Measurements from ENCODE around the gene KLHL18. TPM values are rescaled to one million over a fixed set of nuclear protein-coding genes. Genes with fewer than 3 reads are reported as not detected.
"Not testable (repeated sequence)": the region's sequence is repeated elsewhere in the genome, so short reads cannot be mapped to it uniquely, and the experiment has no call there.

KLHL18 gene
- polyA plus RNA-seq, 1 experiment = 17.4 TPM

DNA sequence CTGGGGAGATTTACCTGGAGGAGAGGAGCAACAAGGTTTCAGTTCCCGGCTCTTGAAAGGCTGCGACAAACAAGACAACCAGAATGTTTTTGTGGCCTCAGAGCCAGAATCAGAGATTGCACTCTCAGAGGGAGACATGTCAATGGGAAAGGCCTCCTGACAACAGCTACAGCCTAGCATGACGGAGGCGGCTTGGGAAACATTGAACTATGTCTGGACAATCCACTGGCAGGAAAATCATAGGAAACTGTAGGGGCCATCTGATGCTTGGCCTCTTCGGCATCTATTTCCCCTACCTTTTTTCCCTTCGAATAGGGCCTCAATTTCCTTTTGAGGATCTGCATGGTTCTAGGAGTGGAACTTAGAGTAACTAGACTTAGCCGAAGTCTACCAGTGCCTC, 84.9 kb downstream of the KLHL18 start:
- ChIA-PET POLR2A (no interaction called here), CTCF (no interaction called here)
- no peak overlapping the region for H3K4me3 ChIP-seq (ENCODE audit: low read depth, low read length)
- no peak overlapping the region for H3K27ac ChIP-seq (ENCODE audit: low read depth, low read length)
- H3K9me3 ChIP-seq (ENCODE audit: control insufficient read depth, insufficient read depth, low read length) = no peaks in the 10 kb centered on the region
- DNase-seq (ENCODE audit: low read depth, low spot score) = no peak
- peaks cover 5% of the 10 kb centered on the region for H3K27me3 ChIP-seq (ENCODE audit: control insufficient read depth, insufficient read depth, low read length)
- TF ChIP-seq, protein P1, sequence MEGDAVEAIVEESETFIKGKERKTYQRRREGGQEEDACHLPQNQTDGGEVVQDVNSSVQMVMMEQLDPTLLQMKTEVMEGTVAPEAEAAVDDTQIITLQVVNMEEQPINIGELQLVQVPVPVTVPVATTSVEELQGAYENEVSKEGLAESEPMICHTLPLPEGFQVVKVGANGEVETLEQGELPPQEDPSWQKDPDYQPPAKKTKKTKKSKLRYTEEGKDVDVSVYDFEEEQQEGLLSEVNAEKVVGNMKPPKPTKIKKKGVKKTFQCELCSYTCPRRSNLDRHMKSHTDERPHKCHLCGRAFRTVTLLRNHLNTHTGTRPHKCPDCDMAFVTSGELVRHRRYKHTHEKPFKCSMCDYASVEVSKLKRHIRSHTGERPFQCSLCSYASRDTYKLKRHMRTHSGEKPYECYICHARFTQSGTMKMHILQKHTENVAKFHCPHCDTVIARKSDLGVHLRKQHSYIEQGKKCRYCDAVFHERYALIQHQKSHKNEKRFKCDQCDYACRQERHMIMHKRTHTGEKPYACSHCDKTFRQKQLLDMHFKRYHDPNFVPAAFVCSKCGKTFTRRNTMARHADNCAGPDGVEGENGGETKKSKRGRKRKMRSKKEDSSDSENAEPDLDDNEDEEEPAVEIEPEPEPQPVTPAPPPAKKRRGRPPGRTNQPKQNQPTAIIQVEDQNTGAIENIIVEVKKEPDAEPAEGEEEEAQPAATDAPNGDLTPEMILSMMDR (IDR thresholded peaks at IDR 0.05; ENCODE audit: low read depth, low read length) = no peak

DNA sequence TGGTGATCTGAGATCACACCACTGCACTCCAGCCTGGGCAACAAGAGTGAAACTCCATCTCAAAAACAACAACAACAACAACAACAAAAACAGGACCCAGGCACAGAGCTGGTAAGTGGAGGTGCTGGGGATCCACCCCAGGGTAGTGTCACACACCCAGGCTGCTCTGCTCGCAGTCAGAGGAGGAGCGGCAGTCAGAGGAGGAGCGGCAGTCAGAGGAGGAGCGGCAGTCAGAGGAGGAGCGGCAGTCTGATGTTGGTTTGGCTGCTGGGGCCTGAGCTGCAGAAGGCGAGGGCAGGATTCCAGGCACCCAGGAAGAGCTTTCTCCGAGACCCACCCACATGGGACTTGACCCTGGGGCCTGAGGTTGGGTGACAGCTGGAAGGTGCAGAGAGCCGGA, 87.3 kb downstream of the KLHL18 start:
- not testable (repeated sequence) for H3K27ac ChIP-seq (ENCODE audit: low read depth, low read length); DNase-seq (ENCODE audit: low read depth, low spot score); H3K9me3 ChIP-seq (ENCODE audit: control insufficient read depth, insufficient read depth, low read length); H3K4me3 ChIP-seq (ENCODE audit: low read depth, low read length); H3K27me3 ChIP-seq (ENCODE audit: control insufficient read depth, insufficient read depth, low read length)
- CTCF ChIA-PET = interaction anchor here (1.1 to 1.4 kb wide), 2 partner anchors 9 to 446 kb away, joined by 4 to 5 read pairs; no protein-coding TSS in a partner anchor
- POLR2A ChIA-PET = interaction anchor here (1.7 kb wide), 1 partner anchor 11 kb away, joined by 5 read pairs; the partner anchor contains the start of gene PTPN23

DNA sequence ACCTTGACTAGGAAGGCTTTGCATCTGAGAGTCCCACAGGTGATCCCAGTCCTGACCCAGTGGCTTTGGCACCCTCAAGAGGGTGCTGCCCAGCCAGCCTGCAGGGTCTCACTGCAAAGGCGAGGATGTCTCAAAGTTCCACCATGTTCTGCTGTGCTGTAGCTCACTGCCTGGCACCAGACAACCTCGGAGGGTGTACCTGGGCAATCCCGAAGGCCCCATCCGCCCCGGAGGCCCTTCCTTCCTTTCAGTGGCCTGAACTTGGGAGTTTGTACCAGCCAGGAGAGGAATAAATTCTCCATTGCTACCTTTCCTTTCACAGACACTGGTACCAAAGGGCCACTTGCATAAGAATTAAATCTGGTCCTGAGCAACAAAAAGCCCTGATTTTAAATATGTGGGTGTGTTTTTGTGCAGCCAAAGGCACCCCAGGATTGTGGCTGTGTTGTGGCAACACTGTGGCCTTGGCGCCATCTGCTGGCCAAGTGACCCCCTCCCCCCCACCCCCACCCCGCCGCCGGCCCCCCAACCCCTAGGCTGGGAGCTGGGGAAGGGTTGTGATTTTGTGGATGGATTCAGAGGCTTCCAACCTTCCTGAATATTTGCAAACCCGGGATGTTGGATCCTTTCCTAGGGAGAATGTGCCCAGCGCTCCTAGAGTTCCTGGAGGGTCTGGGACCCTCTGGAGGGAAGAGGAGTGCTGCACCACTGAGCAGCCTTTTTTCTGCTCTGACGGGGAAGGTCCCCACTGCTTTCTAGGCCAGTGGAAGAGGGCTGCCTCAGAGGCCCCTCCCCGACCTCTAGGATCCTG, 88.3 kb downstream of the KLHL18 start:
- Histone ChIP-seq H3K4me3 (ENCODE audit: low read depth, low read length) (no peak overlapping the region), H3K27me3 (ENCODE audit: control insufficient read depth, insufficient read depth, low read length) (peaks cover 5% of the 10 kb centered on the region), H3K9me3 (ENCODE audit: control insufficient read depth, insufficient read depth, low read length) (no peaks in the 10 kb centered on the region), H3K27ac (ENCODE audit: low read depth, low read length) (no peak overlapping the region)
- POLR2A ChIA-PET = interaction anchor here (1.7 kb wide), 1 partner anchor 10 kb away, joined by 5 read pairs; the partner anchor contains the start of gene PTPN23
- TF ChIP-seq, protein P1 (IDR thresholded peaks at IDR 0.05; ENCODE audit: low read depth, low read length) = no peak
- CTCF ChIA-PET = interaction anchor here (0.6 to 1.4 kb wide), 11 partner anchors 10 to 558 kb away, joined by 3 to 8 read pairs (median 4); no protein-coding TSS in a partner anchor
- DNase-seq (ENCODE audit: low read depth, low spot score) = no peak

DNA sequence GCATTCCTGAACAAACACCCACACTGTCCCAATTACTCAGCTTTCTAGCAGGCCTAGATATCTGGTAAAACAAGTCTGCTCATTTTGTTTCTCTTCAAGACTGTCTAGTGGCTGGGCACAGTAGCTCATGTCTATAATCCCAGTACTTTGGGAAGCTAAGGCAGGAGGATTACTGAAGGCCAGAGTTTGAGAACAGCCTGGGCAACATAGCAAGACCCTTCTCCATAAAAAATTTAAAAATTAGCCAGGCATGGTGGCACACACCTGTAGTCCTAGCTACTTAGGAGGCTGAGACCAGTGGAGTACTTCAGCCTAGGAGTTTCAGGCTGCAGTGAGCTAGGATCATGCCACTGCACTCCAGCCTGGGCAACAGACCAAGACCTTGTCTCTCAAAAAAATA, 91.8 kb downstream of the KLHL18 start:
- H3K27ac ChIP-seq (ENCODE audit: low read depth, low read length) = no peak overlapping the region
- TF ChIP-seq, protein P1 (IDR thresholded peaks at IDR 0.05; ENCODE audit: low read depth, low read length) = no peak
- CTCF ChIA-PET = no interaction called here
- no peak for DNase-seq (ENCODE audit: low read depth, low spot score)
- no peaks in the 10 kb centered on the region for H3K9me3 ChIP-seq (ENCODE audit: control insufficient read depth, insufficient read depth, low read length)
- POLR2A ChIA-PET = no interaction called here
- H3K4me3 ChIP-seq (ENCODE audit: low read depth, low read length) = no peak overlapping the region
- no peaks in the 10 kb centered on the region for H3K27me3 ChIP-seq (ENCODE audit: control insufficient read depth, insufficient read depth, low read length)

DNA sequence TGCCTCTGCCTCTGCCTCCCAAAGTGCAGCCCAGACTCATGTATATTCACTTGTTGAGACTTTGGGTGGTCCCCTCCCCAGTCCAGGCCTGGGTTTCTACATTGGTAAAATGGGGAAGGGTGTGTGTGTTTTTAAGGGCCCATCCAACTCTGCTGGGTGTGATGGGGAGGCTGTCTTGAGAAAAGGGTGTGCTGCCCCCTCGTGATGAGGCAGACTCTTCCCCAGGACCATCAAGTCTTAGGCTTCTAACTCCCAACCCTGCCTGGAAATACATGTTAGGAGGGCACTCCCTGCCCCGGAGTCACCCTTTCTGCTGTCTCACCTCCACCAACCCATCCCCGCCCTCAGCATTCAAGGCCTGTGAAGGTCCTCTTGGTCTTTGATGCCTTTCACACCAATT, 93.6 kb downstream of the KLHL18 start:
- ChIA-PET POLR2A (no interaction called here), CTCF (no interaction called here)
- DNase-seq (ENCODE audit: low read depth, low spot score) = no peak
- Histone ChIP-seq H3K27ac (ENCODE audit: low read depth, low read length) (no peak overlapping the region), H3K27me3 (ENCODE audit: control insufficient read depth, insufficient read depth, low read length) (no peaks in the 10 kb centered on the region), H3K9me3 (ENCODE audit: control insufficient read depth, insufficient read depth, low read length) (no peaks in the 10 kb centered on the region; the same call in 1 of the 2 replicates), H3K4me3 (ENCODE audit: low read depth, low read length) (no peak overlapping the region)
- TF ChIP-seq, protein P1 (IDR thresholded peaks at IDR 0.05; ENCODE audit: low read depth, low read length) = no peak

Measured in AG04450 (cell line).